GM18498 (cell line): ENCODE data around the gene HSPG2.
"Not testable (repeated sequence)": the region's sequence is repeated elsewhere in the genome, so short reads cannot be mapped to it uniquely, and the experiment has no call there.

ENCODE experiments used
- ATAC-seq: cut with Tn5 transposase; IDR thresholded peaks from one replicate; pipeline ENCODE4 v1.9.1; 2021; ENCODE audit warnings: mild to moderate bottlenecking, moderate library complexity; ENCODE audit not compliant: unreplicated experiment

HSPG2 gene

GRCh38 chr1:21813542-21813941, 123.6 kb downstream of the HSPG2 start:
- ATAC-seq = no peak

- no peak for ATAC-seq
Observed at GRCh38 chr1:21811875-21812305, 125.2 kb downstream of the HSPG2 start, which contains the start of gene LDLRAD2. TSS of gene LDLRAD2 (plus strand) at chr1:21812265. CDS start at chr1:21812452, 187 bp downstream.

- no peak for ATAC-seq
Observed at GRCh38 chr1:21804536-21804935, 132.6 kb downstream of the HSPG2 start.

GRCh38 chr1:21801100-21801499, 136.0 kb downstream of the HSPG2 start:
- ATAC-seq = no peak

- ATAC-seq = no peak
Observed at GRCh38 chr1:21799730-21800129, 137.4 kb downstream of the HSPG2 start.

- no peak for ATAC-seq
Observed at GRCh38 chr1:21795075-21795474, 142.0 kb downstream of the HSPG2 start.

GRCh38 chr1:21794656-21795055, 142.5 kb downstream of the HSPG2 start:
- no peak for ATAC-seq

GRCh38 chr1:21793104-21793503, 144.0 kb downstream of the HSPG2 start:
- ATAC-seq = no peak

- no peak for ATAC-seq
Observed at GRCh38 chr1:21786640-21787039, 150.5 kb downstream of the HSPG2 start.

GRCh38 chr1:21785764-21786163, 151.3 kb downstream of the HSPG2 start:
- ATAC-seq = not testable (repeated sequence)

GRCh38 chr1:21783679-21784603, 153.2 kb downstream of the HSPG2 start:
- no peak for ATAC-seq

- ATAC-seq = peak; percentile 75
Observed at GRCh38 chr1:21782868-21783678, 154.0 kb downstream of the HSPG2 start, which contains the start of gene USP48. TSS of gene USP48 (minus strand) at chr1:21783149. CDS start at chr1:21782957, 192 bp downstream.

GRCh38 chr1:21782349-21782867, 154.7 kb downstream of the HSPG2 start:
- ATAC-seq = peak; percentile 20

- peak; percentile 27 for ATAC-seq
Observed at GRCh38 chr1:21781815-21782348, 155.2 kb downstream of the HSPG2 start.

- ATAC-seq = no peak
Observed at GRCh38 chr1:21779613-21780521, 157.2 kb downstream of the HSPG2 start.

- ATAC-seq = no peak
Observed at GRCh38 chr1:21778405-21778727, 158.7 kb downstream of the HSPG2 start.

GRCh38 chr1:21776925-21777324, 160.2 kb downstream of the HSPG2 start:
- not testable (repeated sequence) for ATAC-seq

- ATAC-seq = no peak
Observed at GRCh38 chr1:21775985-21776562, 161.0 kb downstream of the HSPG2 start.

- ATAC-seq = no peak
Observed at GRCh38 chr1:21775550-21775914, 161.6 kb downstream of the HSPG2 start.
